Measurements from ENCODE around the gene WDR70.

WDR70 gene

GRCh38 chr5:37725185-37725584, 346.1 kb downstream of the WDR70 start:
- ATAC-seq, result no peak
- TF ChIP-seq CSDC2 (CRISPR knock-in tag; IDR thresholded peaks at IDR 0.05) (no peak), ARNTL (CRISPR knock-in tag; IDR thresholded peaks at IDR 0.05; ENCODE audit: borderline replicate concordance, low read depth) (no peak), PPARA (CRISPR knock-in tag; IDR thresholded peaks at IDR 0.05; ENCODE audit: borderline replicate concordance) (no peak), ZNF565 (CRISPR knock-in tag; conservative IDR thresholded peaks at IDR 0.05; ENCODE audit: low read depth) (no peak), TOX (CRISPR knock-in tag; IDR thresholded peaks at IDR 0.05; ENCODE audit: borderline replicate concordance) (no peak), BACH2 (CRISPR knock-in tag; IDR thresholded peaks at IDR 0.05; ENCODE audit: borderline replicate concordance) (no peak), ZFP30 (CRISPR knock-in tag; IDR thresholded peaks at IDR 0.05) (no peak), ZFP3 (CRISPR knock-in tag; IDR thresholded peaks at IDR 0.05) (no peak), OSR1 (CRISPR knock-in tag; IDR thresholded peaks at IDR 0.05) (no peak), TSHZ2 (CRISPR knock-in tag; IDR thresholded peaks at IDR 0.05) (no peak), ZNF8 (CRISPR knock-in tag; IDR thresholded peaks at IDR 0.05) (no peak), RARB (CRISPR knock-in tag; IDR thresholded peaks at IDR 0.05) (no peak), ISL1 (CRISPR knock-in tag; IDR thresholded peaks at IDR 0.05) (no peak), CREB5 (CRISPR knock-in tag; IDR thresholded peaks at IDR 0.05; ENCODE audit: low read depth) (no peak), POU6F1 (CRISPR knock-in tag; IDR thresholded peaks at IDR 0.05; ENCODE audit: borderline replicate concordance, low read depth) (no peak), ZNF70 (CRISPR knock-in tag; IDR thresholded peaks at IDR 0.05) (no peak)

- TF ChIP-seq TOX (CRISPR knock-in tag; IDR thresholded peaks at IDR 0.05; ENCODE audit: borderline replicate concordance) (no peak), ESRRG (CRISPR knock-in tag; IDR thresholded peaks at IDR 0.05) (no peak), PATZ1 (CRISPR knock-in tag; IDR thresholded peaks at IDR 0.05; ENCODE audit: borderline replicate concordance) (no peak), ZNF565 (CRISPR knock-in tag; conservative IDR thresholded peaks at IDR 0.05; ENCODE audit: low read depth) (no peak), CREB5 (CRISPR knock-in tag; IDR thresholded peaks at IDR 0.05; ENCODE audit: low read depth) (no peak), ZNF8 (CRISPR knock-in tag; IDR thresholded peaks at IDR 0.05) (no peak), POU6F1 (CRISPR knock-in tag; IDR thresholded peaks at IDR 0.05; ENCODE audit: borderline replicate concordance, low read depth) (no peak), PPARA (CRISPR knock-in tag; IDR thresholded peaks at IDR 0.05; ENCODE audit: borderline replicate concordance) (no peak), BACH2 (CRISPR knock-in tag; IDR thresholded peaks at IDR 0.05; ENCODE audit: borderline replicate concordance) (no peak), ZNF70 (CRISPR knock-in tag; IDR thresholded peaks at IDR 0.05) (no peak), ZFP30 (CRISPR knock-in tag; IDR thresholded peaks at IDR 0.05) (no peak), TCF4 (CRISPR knock-in tag; IDR thresholded peaks at IDR 0.05; ENCODE audit: borderline replicate concordance) (no peak), TSHZ2 (CRISPR knock-in tag; IDR thresholded peaks at IDR 0.05) (no peak), OSR1 (CRISPR knock-in tag; IDR thresholded peaks at IDR 0.05) (no peak), GLIS3 (CRISPR knock-in tag; IDR thresholded peaks at IDR 0.05) (no peak), CSRNP3 (CRISPR knock-in tag; IDR thresholded peaks at IDR 0.05) (no peak), ZFP3 (CRISPR knock-in tag; IDR thresholded peaks at IDR 0.05) (no peak), ISL1 (CRISPR knock-in tag; IDR thresholded peaks at IDR 0.05) (no peak), CSDC2 (CRISPR knock-in tag; IDR thresholded peaks at IDR 0.05) (no peak)
- ATAC-seq, result no peak
Measured at GRCh38 chr5:37727238-37727637, 348.1 kb downstream of the WDR70 start.
